Measurements from ENCODE around the gene UBE2N.

- TF ChIP-seq POLR2A (IDR thresholded peaks at IDR 0.05) (no peak), CTCF (IDR thresholded peaks at IDR 0.05) (no peak)
Observed at GRCh38 chr12:93461503-93461902, 19.8 kb upstream of the UBE2N start.

Measured in prostate gland (tissue), 2 donors.